ENCODE measurements around the gene NCOR2.

NCOR2 gene

DNA sequence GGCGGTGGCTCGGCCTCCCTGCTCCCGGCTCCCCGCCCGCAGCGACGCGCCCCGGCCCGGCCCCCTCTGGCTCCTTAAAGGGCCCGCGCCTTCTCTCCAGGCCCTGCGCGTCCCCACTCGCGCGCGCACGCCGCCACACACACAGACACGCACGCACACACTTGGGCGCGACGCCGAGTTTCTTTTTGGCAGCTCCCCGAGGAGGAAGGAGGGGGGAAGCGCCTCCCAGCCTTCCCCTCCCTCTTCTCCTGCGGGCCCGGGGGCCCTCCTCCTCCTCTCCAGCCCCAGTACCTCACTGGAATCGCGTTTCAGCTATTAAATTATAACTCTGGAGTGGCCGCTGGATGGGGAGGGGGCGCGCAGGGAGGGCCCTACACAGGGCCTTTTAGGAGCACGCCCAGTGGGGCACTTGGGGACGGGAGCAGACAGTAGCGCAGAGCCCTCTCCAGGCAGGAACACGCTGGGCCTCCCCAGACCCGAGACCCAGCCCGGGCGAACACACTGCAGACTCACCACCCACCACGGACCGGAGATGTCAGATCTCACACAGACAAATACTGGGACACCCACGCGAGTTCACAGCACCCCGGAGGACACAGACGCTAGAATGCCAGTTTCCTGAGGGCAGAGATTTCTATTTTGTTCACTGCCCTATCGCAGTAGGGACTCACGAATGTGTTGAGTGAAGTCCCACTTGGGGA is 411 bp upstream of the NCOR2 start:
- Histone ChIP-seq H3K9me3 (ENCODE audit: control insufficient read depth, low read length) (no peaks in the 10 kb centered on the region), H3K27me3 (ENCODE audit: control insufficient read depth, insufficient read depth, low read length) (no peaks in the 10 kb centered on the region), H3K4me3 (ENCODE audit: low read length) (peak overlapping the region; percentile 25), H3K4me1 (ENCODE audit: control insufficient read depth, insufficient read depth, low read length) (peaks cover 26% of the 10 kb centered on the region), H3K36me3 (ENCODE audit: control insufficient read depth, insufficient read depth, low read length) (no peaks in the 10 kb centered on the region), H3K9ac (ENCODE audit: low read length) (peak overlapping the region; percentile 58)

DNA sequence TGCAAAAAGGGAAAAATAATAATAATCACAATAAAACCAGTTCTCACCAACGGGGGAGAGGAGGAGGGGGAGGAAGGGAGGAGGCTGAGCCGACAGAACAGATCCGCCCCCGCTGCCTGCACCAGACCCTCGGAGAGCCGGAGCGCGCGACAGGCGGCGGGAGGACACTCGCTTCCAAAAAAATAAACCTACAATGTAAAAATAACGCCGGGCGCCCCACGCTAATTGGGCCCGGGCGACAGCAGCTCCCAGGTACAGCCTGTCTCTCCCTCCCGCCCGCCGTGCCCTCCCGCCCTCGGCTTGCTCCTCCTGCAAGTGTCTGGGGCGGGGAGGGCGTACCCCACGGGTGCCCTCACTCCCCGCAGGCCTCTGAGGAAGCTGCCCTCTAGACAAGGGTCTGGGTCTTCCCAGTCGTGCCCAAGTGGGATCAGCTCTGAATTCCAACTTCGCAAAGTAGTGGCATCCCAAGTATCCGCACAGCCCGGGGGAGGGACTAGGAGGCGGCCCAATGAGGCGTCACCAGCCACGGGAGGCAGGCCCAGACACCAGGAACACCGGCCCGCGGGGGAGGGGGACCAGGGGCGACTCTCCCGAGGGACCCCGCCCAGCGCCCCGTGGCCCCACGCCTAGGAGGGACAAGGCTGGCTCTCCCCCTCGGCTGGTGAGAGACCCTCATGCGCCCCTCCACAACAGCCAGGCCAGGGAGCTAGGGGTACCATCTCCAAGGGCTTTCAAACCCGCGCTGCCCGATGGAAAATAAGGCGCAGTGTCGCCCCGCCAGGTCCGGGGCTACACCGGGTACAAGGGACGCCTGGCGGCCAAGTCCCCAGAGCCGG is 1.0 kb downstream of the NCOR2 start:
- Histone ChIP-seq H3K27me3 (ENCODE audit: control insufficient read depth, insufficient read depth, low read length) (no peaks in the 10 kb centered on the region), H3K9me3 (ENCODE audit: control insufficient read depth, low read length) (no peaks in the 10 kb centered on the region), H3K9ac (ENCODE audit: low read length) (peak overlapping the region; percentile 87), H3K4me3 (ENCODE audit: low read length) (peak overlapping the region; percentile 51), H3K36me3 (ENCODE audit: control insufficient read depth, insufficient read depth, low read length) (no peaks in the 10 kb centered on the region), H3K4me1 (ENCODE audit: control insufficient read depth, insufficient read depth, low read length) (peaks cover 30% of the 10 kb centered on the region)

DNA sequence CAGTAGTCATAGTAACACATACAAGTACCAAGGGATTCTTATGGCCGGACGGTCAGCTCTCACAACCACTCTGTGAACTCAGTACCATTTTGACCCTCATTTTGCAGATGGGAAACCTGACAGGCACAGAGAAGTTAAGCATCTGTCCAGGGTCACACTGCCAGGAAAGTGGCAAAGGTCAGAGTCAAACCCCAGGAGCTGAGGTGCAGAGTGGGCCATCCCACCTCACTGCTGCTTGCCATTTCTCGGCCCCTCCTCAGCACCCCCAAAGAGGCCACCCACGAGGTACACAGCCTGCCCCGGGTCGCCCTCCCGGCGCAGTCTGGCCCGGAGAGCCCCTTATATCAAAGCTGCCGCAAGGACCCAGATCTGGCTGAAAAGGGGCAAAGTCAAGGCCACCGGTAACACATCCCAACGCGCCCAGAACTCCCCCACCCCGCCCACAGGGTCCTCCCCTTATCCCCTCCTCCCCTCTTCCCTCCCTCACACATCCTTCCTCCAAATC is 1.7 kb downstream of the NCOR2 start:
- peak overlapping the region; percentile 87 for H3K9ac ChIP-seq (ENCODE audit: low read length)
- H3K4me1 ChIP-seq (ENCODE audit: control insufficient read depth, insufficient read depth, low read length), result peaks cover 30% of the 10 kb centered on the region
- no peaks in the 10 kb centered on the region for H3K9me3 ChIP-seq (ENCODE audit: control insufficient read depth, low read length)
- H3K36me3 ChIP-seq (ENCODE audit: control insufficient read depth, insufficient read depth, low read length), result no peaks in the 10 kb centered on the region
- peak overlapping the region; percentile 51 for H3K4me3 ChIP-seq (ENCODE audit: low read length)
- H3K27me3 ChIP-seq (ENCODE audit: control insufficient read depth, insufficient read depth, low read length), result no peaks in the 10 kb centered on the region

DNA sequence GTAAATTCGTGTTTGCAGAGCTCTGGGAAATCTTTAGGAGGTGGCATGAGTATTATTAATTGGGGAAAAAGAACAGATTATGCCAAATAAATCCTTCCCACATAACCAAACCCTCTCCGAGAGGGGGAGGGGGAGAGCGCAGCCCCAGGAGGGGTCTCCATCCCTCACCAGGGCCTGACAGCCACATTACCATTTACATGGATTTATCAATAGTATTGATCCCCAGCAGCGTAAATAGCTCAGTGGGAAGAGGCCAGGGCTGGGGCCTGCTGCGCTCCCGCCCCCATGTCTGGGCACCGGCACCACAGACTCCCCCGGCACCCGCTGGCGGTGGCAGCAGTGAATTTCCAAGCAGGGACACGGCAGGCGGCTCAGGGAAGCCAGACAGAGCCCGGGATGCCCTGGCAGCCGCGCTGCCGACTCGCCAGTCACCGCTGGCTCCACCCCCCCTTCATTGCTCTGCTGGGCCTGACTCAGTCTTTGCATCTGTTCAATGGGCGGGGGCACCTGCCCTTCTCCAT is 2.4 kb downstream of the NCOR2 start:
- Histone ChIP-seq H3K9me3 (ENCODE audit: control insufficient read depth, low read length) (no peaks in the 10 kb centered on the region), H3K4me1 (ENCODE audit: control insufficient read depth, insufficient read depth, low read length) (peaks cover 30% of the 10 kb centered on the region), H3K36me3 (ENCODE audit: control insufficient read depth, insufficient read depth, low read length) (no peaks in the 10 kb centered on the region), H3K4me3 (ENCODE audit: low read length) (no peak overlapping the region), H3K27me3 (ENCODE audit: control insufficient read depth, insufficient read depth, low read length) (no peaks in the 10 kb centered on the region), H3K9ac (ENCODE audit: low read length) (no peak overlapping the region)

DNA sequence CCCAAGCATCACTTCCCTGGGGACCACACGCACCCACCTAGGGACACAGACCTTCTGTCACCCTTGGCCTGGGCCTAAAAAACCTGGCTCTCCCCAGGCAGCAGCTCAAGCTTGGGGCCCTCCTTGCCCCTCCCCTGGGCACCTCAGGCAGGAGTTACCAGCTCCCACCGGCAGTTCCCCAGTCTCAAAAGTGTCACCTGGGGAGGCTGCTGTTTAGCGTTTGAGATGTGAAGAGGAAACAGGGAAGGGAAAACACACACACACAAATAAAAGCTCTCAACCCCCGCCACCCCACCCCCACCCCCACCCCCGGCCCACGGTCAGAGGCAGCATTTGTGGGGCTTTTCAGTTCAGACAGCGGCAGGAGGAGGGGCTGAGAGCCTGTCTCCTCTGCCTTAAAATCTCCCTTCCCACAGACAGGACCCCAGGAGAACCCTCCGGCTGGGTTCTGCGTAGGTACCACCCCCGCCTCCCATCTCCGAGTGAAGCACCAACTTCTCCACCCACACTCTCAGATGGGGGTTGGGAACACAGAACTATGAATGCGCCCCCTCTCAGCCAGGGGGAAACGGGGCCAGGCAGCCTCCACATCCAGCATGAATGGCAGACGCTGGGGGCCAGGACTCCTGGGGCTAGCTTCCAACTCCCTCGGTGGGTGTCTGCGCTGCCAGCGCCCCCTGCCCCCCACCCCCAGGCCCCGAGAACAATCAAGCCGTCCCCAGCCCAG is 3.0 kb downstream of the NCOR2 start:
- no peak overlapping the region for H3K9ac ChIP-seq (ENCODE audit: low read length)
- H3K27me3 ChIP-seq (ENCODE audit: control insufficient read depth, insufficient read depth, low read length), result no peaks in the 10 kb centered on the region
- H3K36me3 ChIP-seq (ENCODE audit: control insufficient read depth, insufficient read depth, low read length), result no peaks in the 10 kb centered on the region
- H3K4me3 ChIP-seq (ENCODE audit: low read length), result no peak overlapping the region
- no peaks in the 10 kb centered on the region for H3K9me3 ChIP-seq (ENCODE audit: control insufficient read depth, low read length)
- peaks cover 30% of the 10 kb centered on the region for H3K4me1 ChIP-seq (ENCODE audit: control insufficient read depth, insufficient read depth, low read length)

DNA sequence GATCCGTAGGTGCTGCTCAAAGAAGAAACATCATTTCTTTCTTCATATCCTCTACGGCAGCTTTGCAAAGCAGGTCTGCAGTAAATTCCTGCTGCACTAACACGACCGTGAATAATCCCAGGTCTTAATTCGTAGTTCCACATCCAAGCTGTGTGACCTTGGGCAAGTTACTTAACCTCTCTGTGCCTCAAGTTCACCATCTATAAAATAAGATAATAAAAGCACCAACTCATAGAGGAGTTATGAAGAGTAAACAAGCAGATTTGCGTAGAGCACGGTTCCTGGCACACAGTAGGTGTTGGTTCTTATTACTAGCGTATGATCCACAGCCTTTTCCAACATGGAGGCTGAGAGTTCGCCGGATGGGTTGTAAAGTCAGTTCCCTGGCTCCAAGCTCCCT is 3.6 kb downstream of the NCOR2 start:
- Histone ChIP-seq H3K4me3 (ENCODE audit: low read length) (no peak overlapping the region), H3K9me3 (ENCODE audit: control insufficient read depth, low read length) (no peaks in the 10 kb centered on the region), H3K36me3 (ENCODE audit: control insufficient read depth, insufficient read depth, low read length) (no peaks in the 10 kb centered on the region), H3K9ac (ENCODE audit: low read length) (no peak overlapping the region), H3K4me1 (ENCODE audit: control insufficient read depth, insufficient read depth, low read length) (peaks cover 24% of the 10 kb centered on the region), H3K27me3 (ENCODE audit: control insufficient read depth, insufficient read depth, low read length) (no peaks in the 10 kb centered on the region)

DNA sequence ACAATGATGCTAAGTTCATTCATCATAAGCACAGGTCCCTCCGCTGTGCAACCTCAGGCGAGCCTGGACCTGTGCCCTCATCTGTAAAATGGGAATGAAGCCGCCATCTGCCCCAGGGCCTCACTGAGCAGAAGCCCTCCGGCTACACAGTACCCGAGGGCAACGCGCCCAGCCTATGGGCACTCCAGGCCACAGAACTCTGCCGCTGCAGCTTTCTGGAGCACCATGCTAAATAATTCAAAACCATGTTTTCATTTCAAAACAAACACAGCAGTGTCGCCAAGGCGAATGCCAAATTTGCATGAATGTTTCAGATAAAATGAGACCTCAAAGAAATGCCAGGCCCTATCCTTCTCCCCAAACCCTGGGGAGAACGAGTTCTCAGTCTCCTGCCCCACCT is 4.0 kb downstream of the NCOR2 start:
- Histone ChIP-seq H3K27me3 (ENCODE audit: control insufficient read depth, insufficient read depth, low read length) (no peaks in the 10 kb centered on the region), H3K4me1 (ENCODE audit: control insufficient read depth, insufficient read depth, low read length) (peaks cover 20% of the 10 kb centered on the region), H3K4me3 (ENCODE audit: low read length) (no peak overlapping the region), H3K9ac (ENCODE audit: low read length) (no peak overlapping the region), H3K9me3 (ENCODE audit: control insufficient read depth, low read length) (no peaks in the 10 kb centered on the region), H3K36me3 (ENCODE audit: control insufficient read depth, insufficient read depth, low read length) (no peaks in the 10 kb centered on the region)

DNA sequence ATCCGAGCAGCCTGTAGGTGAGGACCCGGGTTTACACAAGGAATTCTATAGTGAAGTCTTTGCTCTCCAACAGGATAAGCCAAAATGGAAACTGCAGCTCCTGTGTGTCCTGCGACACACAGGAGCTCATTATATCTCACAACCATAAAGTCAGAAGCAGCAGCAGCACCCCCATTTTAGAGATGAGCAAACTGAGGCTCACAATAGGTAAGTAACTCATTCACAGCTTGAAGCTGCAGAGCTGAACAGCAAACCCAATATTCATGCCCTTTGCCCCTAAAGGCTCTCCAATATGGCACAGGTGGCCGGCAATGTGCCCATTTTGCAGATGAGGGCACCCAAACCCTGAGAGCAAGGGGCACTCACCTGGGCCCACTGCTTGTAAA is 4.6 kb downstream of the NCOR2 start:
- Histone ChIP-seq H3K9ac (ENCODE audit: low read length) (no peak overlapping the region), H3K9me3 (ENCODE audit: control insufficient read depth, low read length) (no peaks in the 10 kb centered on the region), H3K27me3 (ENCODE audit: control insufficient read depth, insufficient read depth, low read length) (no peaks in the 10 kb centered on the region), H3K4me1 (ENCODE audit: control insufficient read depth, insufficient read depth, low read length) (peaks cover 17% of the 10 kb centered on the region), H3K4me3 (ENCODE audit: low read length) (no peak overlapping the region), H3K36me3 (ENCODE audit: control insufficient read depth, insufficient read depth, low read length) (no peaks in the 10 kb centered on the region)

DNA sequence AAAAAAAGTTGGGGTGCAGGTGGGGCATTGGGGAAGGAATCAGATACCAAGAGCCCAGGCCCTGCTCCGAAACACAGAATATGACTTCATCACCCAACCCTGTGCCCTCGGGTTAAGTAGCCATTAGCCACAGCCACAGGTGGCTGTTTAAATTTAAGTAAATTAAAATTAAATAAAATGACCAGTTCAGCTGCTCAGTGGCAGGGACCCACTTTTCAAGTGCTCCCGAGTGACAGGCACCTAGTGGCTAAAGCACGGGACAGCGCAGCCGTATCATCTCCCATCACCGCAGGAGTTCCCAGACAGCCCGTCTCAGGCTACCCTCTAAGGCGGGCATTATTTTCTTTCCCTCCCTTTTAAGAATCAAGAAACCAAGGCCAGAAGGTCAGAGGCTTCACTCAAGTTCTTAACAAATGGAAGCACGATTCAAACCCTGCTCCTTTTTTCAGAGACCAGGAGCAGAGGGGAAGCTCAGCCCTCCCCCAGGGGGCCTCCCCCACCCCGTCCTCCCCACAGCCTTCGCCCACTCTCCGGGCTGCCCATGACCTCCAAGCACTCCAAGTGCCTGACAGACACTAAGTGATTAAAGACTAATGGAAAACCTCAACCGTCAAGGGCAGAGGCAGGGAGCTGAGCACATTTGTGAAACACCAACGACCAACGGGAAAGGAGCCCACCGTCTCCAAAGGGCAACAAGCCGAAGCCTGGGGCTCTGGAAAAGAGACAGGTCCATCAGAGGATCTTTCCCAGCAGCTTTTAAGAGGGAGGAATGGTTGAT is 5.2 kb downstream of the NCOR2 start:
- Histone ChIP-seq H3K4me1 (ENCODE audit: control insufficient read depth, insufficient read depth, low read length) (peaks cover 22% of the 10 kb centered on the region), H3K27me3 (ENCODE audit: control insufficient read depth, insufficient read depth, low read length) (no peaks in the 10 kb centered on the region), H3K9ac (ENCODE audit: low read length) (no peak overlapping the region), H3K9me3 (ENCODE audit: control insufficient read depth, low read length) (no peaks in the 10 kb centered on the region), H3K4me3 (ENCODE audit: low read length) (no peak overlapping the region), H3K36me3 (ENCODE audit: control insufficient read depth, insufficient read depth, low read length) (no peaks in the 10 kb centered on the region)

DNA sequence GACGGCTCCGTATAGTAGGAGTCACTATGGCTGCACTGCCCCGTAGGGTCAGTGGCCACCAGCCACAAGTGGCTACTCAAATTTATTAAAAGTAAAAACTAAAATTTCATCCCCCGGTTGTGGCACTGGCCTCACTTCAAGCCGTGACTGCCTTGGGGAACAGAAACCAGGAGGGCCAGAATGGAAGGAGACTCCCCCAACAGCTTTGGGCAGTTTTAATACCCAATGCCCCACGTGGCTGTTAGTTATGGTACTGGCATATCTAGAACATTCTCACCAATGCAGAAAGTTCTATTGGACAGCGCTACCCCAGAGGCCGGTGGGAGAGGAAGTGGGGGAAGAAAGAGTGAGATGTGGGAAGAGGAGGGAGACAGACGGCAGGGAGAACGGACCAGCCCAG is 6.2 kb downstream of the NCOR2 start:
- H3K9ac ChIP-seq (ENCODE audit: low read length), result no peak overlapping the region
- no peaks in the 10 kb centered on the region for H3K27me3 ChIP-seq (ENCODE audit: control insufficient read depth, insufficient read depth, low read length)
- peaks cover 26% of the 10 kb centered on the region for H3K4me1 ChIP-seq (ENCODE audit: control insufficient read depth, insufficient read depth, low read length)
- no peaks in the 10 kb centered on the region for H3K36me3 ChIP-seq (ENCODE audit: control insufficient read depth, insufficient read depth, low read length)
- H3K4me3 ChIP-seq (ENCODE audit: low read length), result no peak overlapping the region
- H3K9me3 ChIP-seq (ENCODE audit: control insufficient read depth, low read length), result no peaks in the 10 kb centered on the region

DNA sequence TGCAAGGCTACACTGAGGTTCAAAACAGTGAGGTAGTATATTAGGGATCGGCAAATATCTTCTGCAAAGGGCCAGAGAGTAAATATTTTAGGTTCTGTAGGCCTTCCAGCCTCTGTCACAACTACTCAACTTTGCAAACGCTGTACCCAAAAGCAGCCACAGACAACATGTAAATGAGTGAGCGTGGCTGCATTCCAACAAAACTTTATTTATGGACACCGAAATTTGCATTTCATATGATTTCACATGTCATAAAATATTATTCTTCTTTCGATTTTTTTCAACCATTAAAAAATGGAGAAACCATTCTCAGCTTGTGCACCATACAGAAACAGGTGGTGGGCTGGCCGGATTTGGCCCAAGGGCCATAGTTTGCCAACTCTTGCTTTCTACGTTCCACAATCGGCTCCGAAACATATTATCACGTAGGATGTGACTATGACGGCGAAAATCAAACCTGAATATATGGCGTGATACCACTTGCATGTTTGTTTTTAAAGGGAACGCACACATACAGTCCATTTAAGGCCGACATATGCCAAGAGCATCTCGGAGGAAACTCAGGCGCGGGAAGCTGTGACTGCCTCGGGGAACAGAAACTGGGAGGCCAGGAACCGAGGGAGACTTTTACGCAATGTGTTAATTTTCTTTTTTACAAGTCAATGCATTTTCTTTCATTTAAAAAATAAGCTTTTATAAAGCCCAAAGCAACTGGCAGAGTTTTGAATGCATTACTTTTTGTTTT is 7.1 kb downstream of the NCOR2 start:
- Histone ChIP-seq H3K36me3 (ENCODE audit: control insufficient read depth, insufficient read depth, low read length) (no peaks in the 10 kb centered on the region), H3K4me3 (ENCODE audit: low read length) (no peak overlapping the region), H3K9me3 (ENCODE audit: control insufficient read depth, low read length) (no peaks in the 10 kb centered on the region), H3K9ac (ENCODE audit: low read length) (no peak overlapping the region), H3K27me3 (ENCODE audit: control insufficient read depth, insufficient read depth, low read length) (no peaks in the 10 kb centered on the region), H3K4me1 (ENCODE audit: control insufficient read depth, insufficient read depth, low read length) (peaks cover 27% of the 10 kb centered on the region)
